ENCODE results near the gene JCHAIN.
"Not testable (repeated sequence)": the region's sequence is repeated elsewhere in the genome, so short reads cannot be mapped to it uniquely, and the experiment has no call there.

The JCHAIN gene

GRCh38 chr4:70687392-70687791, 21.1 kb upstream of the JCHAIN start:
- Histone ChIP-seq H3K4me1 (ENCODE audit: insufficient read depth, low read length, severe bottlenecking) (peaks cover 61% of the 10 kb centered on the region), H4K20me1 (ENCODE audit: insufficient read depth, low read length) (no peaks in the 10 kb centered on the region), H3K27me3 (ENCODE audit: insufficient read depth, low read length) (no peaks in the 10 kb centered on the region), H3K9me3 (ENCODE audit: low read length) (no peaks in the 10 kb centered on the region), H3K4me2 (ENCODE audit: low read length) (peak overlapping the region; percentile 92), H3K4me3 (ENCODE audit: low read depth, low read length, poor library complexity, severe bottlenecking) (peak overlapping the region; percentile 95), H2AFZ (ENCODE audit: low read length) (no peak overlapping the region), H3K9me2 (ENCODE audit: low read depth, low read length) (no peaks in the 10 kb centered on the region), H3K79me2 (ENCODE audit: insufficient read depth, low read length) (peaks cover 44% of the 10 kb centered on the region), H3F3A (ENCODE audit: insufficient read depth, low read length) (no peaks in the 10 kb centered on the region), H3K9ac (ENCODE audit: low read length) (peak overlapping the region; percentile 96), H3K27ac (ENCODE audit: low read depth, low read length, poor library complexity, severe bottlenecking) (peak overlapping the region; percentile 94), H3K36me3 (ENCODE audit: insufficient read depth, low read length) (peaks cover 28% of the 10 kb centered on the region)
- TF ChIP-seq EZH2 (IDR thresholded peaks at IDR 0.05; ENCODE audit: borderline replicate concordance, low read length) (no peak), CTCF (IDR thresholded peaks at IDR 0.05; ENCODE audit: low read length) (no peak)

- H3K79me2 ChIP-seq (ENCODE audit: insufficient read depth, low read length); H2AFZ ChIP-seq (ENCODE audit: low read length); H3K9me2 ChIP-seq (ENCODE audit: low read depth, low read length); H3K4me3 ChIP-seq (ENCODE audit: low read depth, low read length, poor library complexity, severe bottlenecking); H3F3A ChIP-seq (ENCODE audit: insufficient read depth, low read length); H3K27me3 ChIP-seq (ENCODE audit: insufficient read depth, low read length); H3K9me3 ChIP-seq (ENCODE audit: low read length); H3K9ac ChIP-seq (ENCODE audit: low read length); H4K20me1 ChIP-seq (ENCODE audit: insufficient read depth, low read length); H3K4me2 ChIP-seq (ENCODE audit: low read length); H3K36me3 ChIP-seq (ENCODE audit: insufficient read depth, low read length): not testable (repeated sequence)
- Histone ChIP-seq H3K4me1 (ENCODE audit: insufficient read depth, low read length, severe bottlenecking) (peaks cover 79% of the 10 kb centered on the region), H3K27ac (ENCODE audit: low read depth, low read length, poor library complexity, severe bottlenecking) (peak overlapping the region; percentile 96)
Observed at GRCh38 chr4:70682142-70682541, 15.8 kb upstream of the JCHAIN start.

GRCh38 chr4:70681704-70682103, 15.4 kb upstream of the JCHAIN start:
- H3K4me2 ChIP-seq (ENCODE audit: low read length): peak overlapping the region; percentile 25; the same call in 1 of the 2 replicates
- peak overlapping the region; percentile 96 for H3K27ac ChIP-seq (ENCODE audit: low read depth, low read length, poor library complexity, severe bottlenecking)
- no peaks in the 10 kb centered on the region for H3K9me2 ChIP-seq (ENCODE audit: low read depth, low read length)
- peaks cover 3% of the 10 kb centered on the region; the same call in 1 of the 2 replicates for H3F3A ChIP-seq (ENCODE audit: insufficient read depth, low read length)
- H3K27me3 ChIP-seq (ENCODE audit: insufficient read depth, low read length): no peaks in the 10 kb centered on the region
- H3K4me3 ChIP-seq (ENCODE audit: low read depth, low read length, poor library complexity, severe bottlenecking): no peak overlapping the region
- H3K79me2 ChIP-seq (ENCODE audit: insufficient read depth, low read length): peaks cover 4% of the 10 kb centered on the region; the same call in 1 of the 2 replicates
- peak overlapping the region; percentile 55 for H3K9ac ChIP-seq (ENCODE audit: low read length)
- no peaks in the 10 kb centered on the region for H4K20me1 ChIP-seq (ENCODE audit: insufficient read depth, low read length)
- no peaks in the 10 kb centered on the region for H3K9me3 ChIP-seq (ENCODE audit: low read length)
- H3K36me3 ChIP-seq (ENCODE audit: insufficient read depth, low read length): no peaks in the 10 kb centered on the region
- no peak overlapping the region for H2AFZ ChIP-seq (ENCODE audit: low read length)
- TF ChIP-seq CTCF (IDR thresholded peaks at IDR 0.05; ENCODE audit: low read length): no peak
- TF ChIP-seq EZH2 (IDR thresholded peaks at IDR 0.05; ENCODE audit: borderline replicate concordance, low read length): no peak
- H3K4me1 ChIP-seq (ENCODE audit: insufficient read depth, low read length, severe bottlenecking): peaks cover 80% of the 10 kb centered on the region

GRCh38 chr4:70680934-70681333, 14.6 kb upstream of the JCHAIN start:
- Histone ChIP-seq H3K27ac (ENCODE audit: low read depth, low read length, poor library complexity, severe bottlenecking) (peak overlapping the region; percentile 96), H3K4me2 (ENCODE audit: low read length) (peak overlapping the region; percentile 25), H3K9me3 (ENCODE audit: low read length) (no peaks in the 10 kb centered on the region), H3K9me2 (ENCODE audit: low read depth, low read length) (no peaks in the 10 kb centered on the region), H3K4me1 (ENCODE audit: insufficient read depth, low read length, severe bottlenecking) (peaks cover 83% of the 10 kb centered on the region), H3K36me3 (ENCODE audit: insufficient read depth, low read length) (no peaks in the 10 kb centered on the region), H3K9ac (ENCODE audit: low read length) (peak overlapping the region; percentile 55), H2AFZ (ENCODE audit: low read length) (no peak overlapping the region), H3K4me3 (ENCODE audit: low read depth, low read length, poor library complexity, severe bottlenecking) (no peak overlapping the region), H4K20me1 (ENCODE audit: insufficient read depth, low read length) (no peaks in the 10 kb centered on the region), H3F3A (ENCODE audit: insufficient read depth, low read length) (peaks cover 3% of the 10 kb centered on the region; the same call in 1 of the 2 replicates), H3K79me2 (ENCODE audit: insufficient read depth, low read length) (no peaks in the 10 kb centered on the region), H3K27me3 (ENCODE audit: insufficient read depth, low read length) (no peaks in the 10 kb centered on the region)
- TF ChIP-seq EZH2 (IDR thresholded peaks at IDR 0.05; ENCODE audit: borderline replicate concordance, low read length) (no peak), CTCF (IDR thresholded peaks at IDR 0.05; ENCODE audit: low read length) (no peak)

Data from OCI-LY1 (cell line).